HCT116 (cell line): Measurements from ENCODE around the gene C1R.

Source experiments
- CEBPB ChIP-seq: IDR thresholded peaks from 2 replicates; pipeline ENCODE4 v1.6.1; 2012; ENCODE audit warnings: low read depth
- CTCF ChIP-seq, 3 experiments: fragments of 200-600 bp in 1 of 3; sonication (generic) in 1 of 3; IDR thresholded peaks in 2 of 3; conservative IDR thresholded peaks in 1 of 3; 2 replicates each; pipeline ENCODE4 v1.5.1; 2012 to 2017; ENCODE audit warnings: low read depth in 2 of 3, low read length in 2 of 3, antibody characterized with exemption in 1 of 3, borderline replicate concordance in 1 of 3, control low read depth in 1 of 3, mild to moderate bottlenecking in 1 of 3, mixed read lengths in 1 of 3, mixed run types in 1 of 3, moderate library complexity in 1 of 3; ENCODE audit not compliant: insufficient read depth in 1 of 3
- EZH2 ChIP-seq: fragments of 200-600 bp; sonication (generic); IDR thresholded peaks from 2 replicates; pipeline ENCODE4 v1.6.1; 2017; ENCODE audit warnings: antibody characterized with exemption, mixed run types
- FOSL1 ChIP-seq: IDR thresholded peaks from 2 replicates; pipeline ENCODE4 v1.6.1; 2012; ENCODE audit warnings: low read depth
- POLR2A ChIP-seq: IDR thresholded peaks from 2 replicates; pipeline ENCODE4 v1.7.0; 2011; ENCODE audit warnings: borderline replicate concordance; ENCODE audit not compliant: insufficient read depth, insufficient read length; ENCODE audit errors: extremely low read depth
- POLR2AphosphoS5 ChIP-seq: IDR thresholded peaks from 2 replicates; pipeline ENCODE4 v1.6.1; 2011; ENCODE audit warnings: mild to moderate bottlenecking, low read depth, low read length, moderate library complexity
- TCF7L2 ChIP-seq: IDR thresholded peaks from 2 replicates; pipeline ENCODE4 v1.7.0; 2011; ENCODE audit warnings: borderline replicate concordance, inconsistent platforms; ENCODE audit not compliant: insufficient read depth, insufficient read length; ENCODE audit errors: extremely low read depth
- YY1 ChIP-seq: IDR thresholded peaks from 2 replicates; pipeline ENCODE4 v1.6.1; 2011; ENCODE audit warnings: low read length, low read depth, moderate library complexity, mild to moderate bottlenecking; ENCODE audit not compliant: insufficient replicate concordance; ENCODE audit errors: extremely low read depth

- TF ChIP-seq FOSL1, result no peak
- no peak for TF ChIP-seq POLR2A
- no peak for TF ChIP-seq YY1
- TF ChIP-seq TCF7L2, result no peak
- no peak for TF ChIP-seq EZH2
- TF ChIP-seq CTCF (IDR thresholded peaks at IDR 0.05 in 2 of 3, conservative IDR thresholded peaks at IDR 0.05 in 1 of 3; ENCODE audit: borderline replicate concordance in 1 of 3, insufficient read depth in 1 of 3, low read depth in 2 of 3, low read length in 2 of 3), result no peak
- no peak for TF ChIP-seq CEBPB
- TF ChIP-seq POLR2AphosphoS5, result no peak
These were observed 26.6 kb upstream of the C1R start for GRCh38 chr12:7118881-7119280.
